Measurements from ENCODE around the gene C16orf90.

Gene C16orf90

DNA sequence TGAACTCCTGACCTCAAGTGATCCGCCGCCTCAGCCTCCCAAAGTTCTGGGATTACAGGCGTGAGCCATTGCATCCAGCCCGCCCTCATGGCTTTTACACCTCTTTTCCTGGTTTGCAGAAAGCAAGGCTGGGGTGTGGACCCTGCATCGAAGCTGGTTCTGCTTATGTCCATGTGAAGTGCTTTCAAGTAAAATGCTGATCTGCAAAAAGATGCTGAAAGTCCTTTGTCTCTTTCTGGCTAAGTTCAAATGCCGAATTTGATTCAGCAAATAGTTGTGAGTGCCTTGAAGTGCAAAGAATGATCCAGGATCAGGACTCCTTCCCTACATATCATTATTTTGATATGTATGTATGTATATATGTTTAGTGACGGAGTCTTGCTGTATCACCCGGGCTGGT lies 34.7 kb downstream of the C16orf90 start:
- DNase-seq: no peak

DNA sequence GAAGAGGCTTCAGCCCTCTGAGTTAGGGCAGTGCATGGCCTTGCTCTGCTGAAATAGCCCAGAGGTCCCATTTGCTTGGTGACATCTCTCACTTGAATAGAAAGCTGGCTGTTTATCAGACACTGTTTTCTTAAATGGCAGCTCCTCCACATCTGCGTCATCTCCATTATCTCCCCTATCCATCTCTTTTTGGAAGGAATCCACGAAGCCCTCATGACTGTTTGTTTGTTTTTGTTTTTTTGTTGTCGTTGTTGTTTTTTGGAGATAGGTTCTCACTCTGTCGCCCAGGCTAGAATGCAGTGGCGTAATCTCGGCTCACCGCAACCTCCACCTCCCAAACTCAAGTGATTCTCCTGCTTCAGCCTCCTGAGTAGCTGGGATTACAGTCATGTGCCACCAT lies 35.2 kb downstream of the C16orf90 start:
- DNase-seq: no peak

DNA sequence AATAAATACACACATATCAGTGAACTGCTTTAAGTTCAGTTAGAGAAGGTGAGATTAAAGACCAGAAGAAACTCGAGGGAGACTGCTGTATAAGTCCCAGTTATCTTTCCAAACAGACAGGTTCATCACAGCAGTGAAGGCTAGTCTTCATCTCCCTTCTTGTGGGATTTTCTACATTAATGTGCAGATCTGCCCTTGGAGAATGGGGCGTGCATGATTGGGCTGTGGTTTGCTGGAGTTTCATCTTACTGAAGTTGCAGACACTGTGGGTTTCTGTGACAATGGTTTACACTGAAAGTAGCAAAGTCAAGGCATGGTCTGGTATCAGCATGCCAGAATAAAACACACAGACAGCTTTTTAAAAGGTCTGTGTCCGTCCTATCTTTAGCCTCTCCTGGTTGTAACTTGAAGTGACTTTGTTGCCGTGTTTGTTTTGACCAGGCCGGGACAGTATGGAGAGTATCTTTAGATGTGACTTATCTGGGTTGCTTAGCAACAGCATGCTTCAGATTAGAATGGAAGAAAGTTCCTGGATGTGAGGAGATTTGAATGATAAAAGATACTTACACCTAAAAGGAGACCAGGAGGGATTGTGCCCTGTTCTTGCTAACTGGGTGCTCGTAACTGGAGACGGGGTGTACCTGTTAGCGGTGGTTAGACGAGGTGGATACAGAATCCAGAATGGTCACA lies 35.7 kb downstream of the C16orf90 start:
- DNase-seq: no peak

DNA sequence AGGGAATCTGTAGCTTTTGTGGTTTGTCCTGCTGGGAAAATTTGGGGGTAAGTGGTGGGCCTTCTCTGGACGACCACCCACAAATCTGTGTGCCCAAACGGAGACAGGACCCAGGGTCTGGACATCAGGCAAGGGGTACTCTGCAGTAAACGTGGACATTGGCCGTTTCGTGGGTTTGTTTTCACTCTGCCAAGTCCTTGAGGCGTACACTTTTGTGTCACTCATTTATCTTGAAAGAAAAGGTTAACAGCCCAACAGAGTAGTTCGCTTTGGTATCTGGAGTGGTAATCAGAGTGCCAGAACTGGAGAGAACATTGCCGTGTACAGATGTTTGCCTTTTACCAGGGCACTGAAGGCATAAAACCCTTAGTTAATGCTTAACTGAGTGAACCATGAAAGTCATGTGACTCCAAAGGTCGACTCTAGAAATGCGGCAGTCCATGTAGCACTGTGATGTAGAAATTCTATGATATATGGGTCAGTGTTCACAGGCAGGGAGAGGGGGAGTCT lies 36.4 kb downstream of the C16orf90 start:
- no peak for DNase-seq

DNA sequence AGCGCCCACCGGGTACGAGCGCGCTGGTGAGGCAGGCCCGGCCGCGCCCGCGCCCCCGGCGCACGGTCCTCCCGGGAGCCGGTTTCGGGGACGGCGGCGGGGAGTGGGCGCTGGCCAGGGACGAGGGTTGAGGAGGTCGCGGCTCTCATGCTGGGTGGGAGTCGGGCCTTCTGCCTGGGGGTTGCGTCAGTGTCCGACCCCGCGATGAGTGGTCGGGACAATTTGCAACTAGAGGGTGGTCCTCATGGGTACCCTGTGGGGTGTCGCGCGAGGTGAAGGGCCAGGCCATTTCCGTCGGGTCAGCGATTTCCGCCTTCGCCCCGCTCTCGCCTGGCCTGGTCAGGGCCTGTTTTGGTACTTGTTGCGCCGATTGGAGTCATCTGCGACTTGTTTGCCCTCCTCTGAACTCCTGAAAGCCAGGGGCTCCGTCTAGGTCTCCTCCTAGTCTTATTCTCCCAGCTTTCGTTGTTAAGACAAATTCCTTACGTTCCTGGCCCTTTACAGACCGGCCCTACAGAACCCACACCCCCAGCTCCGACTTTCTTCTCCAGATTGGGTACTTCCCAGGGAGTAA lies 36.9 kb downstream of the C16orf90 start:
- no peak for DNase-seq

DNA sequence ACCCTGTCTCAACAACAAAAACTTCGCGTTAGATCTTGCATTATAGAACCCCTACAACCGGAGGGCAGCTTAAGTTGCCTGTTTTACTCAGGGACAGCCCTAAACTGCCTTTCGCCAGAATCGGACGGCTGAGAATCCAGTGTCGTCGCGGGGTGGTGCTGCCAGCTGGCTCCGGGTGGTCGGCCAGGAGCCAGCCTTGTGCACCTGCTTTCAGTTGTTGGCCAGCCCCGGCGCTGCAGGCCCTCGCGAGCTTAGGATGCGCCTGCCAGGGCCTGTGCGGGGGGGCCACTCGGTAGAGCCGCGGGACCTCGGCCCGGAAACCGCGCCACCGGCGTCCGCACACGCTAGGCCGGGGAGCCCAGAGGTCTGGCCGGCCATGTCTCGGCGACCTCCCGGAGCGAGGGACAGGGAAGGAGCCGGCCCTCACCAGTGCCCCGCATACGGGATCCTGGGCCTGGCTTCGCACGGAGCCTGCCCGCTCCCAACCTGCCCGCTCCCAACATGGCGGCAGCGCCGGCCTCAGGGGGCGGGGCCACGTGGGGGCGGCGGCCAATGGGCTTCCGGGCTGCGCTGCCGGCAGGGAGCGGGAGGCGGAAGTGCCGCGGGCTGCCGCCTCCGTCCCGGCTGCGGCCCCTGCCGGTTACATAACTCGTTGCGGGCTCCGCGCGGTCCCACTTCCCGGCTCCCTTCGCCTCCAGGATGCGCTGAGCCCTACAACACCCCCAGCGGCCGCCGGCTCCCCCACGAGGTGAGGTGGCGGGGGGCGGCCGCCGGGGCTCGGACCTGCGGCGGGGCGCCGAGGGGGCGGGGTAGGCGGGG lies 37.6 kb downstream of the C16orf90 start:
- peak; percentile 87 for DNase-seq

DNA sequence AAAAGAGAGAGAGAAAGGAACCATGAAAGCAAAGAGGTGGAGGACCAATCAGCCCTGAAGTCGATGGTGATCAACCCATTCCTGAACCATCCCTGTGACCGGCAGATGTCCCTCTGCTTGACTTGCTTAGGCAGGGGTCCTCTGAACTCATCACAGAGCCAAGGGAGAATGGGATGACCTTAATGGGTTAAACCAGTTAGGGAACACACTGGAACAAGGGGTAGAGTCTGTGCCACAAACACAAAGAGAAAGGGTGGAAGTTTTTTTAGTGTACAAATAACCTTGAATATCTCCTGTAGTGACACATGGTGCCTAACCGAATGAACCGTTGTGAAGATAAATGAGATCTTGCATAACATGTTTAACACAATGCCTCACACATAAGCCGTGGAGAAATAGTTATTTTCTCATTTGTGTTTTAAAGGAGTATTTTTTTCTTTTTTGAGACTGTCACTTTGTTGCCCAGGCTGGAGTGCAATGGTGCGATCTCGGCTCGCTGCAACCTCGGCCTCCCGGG lies 40.6 kb downstream of the C16orf90 start:
- DNase-seq: no peak

DNA sequence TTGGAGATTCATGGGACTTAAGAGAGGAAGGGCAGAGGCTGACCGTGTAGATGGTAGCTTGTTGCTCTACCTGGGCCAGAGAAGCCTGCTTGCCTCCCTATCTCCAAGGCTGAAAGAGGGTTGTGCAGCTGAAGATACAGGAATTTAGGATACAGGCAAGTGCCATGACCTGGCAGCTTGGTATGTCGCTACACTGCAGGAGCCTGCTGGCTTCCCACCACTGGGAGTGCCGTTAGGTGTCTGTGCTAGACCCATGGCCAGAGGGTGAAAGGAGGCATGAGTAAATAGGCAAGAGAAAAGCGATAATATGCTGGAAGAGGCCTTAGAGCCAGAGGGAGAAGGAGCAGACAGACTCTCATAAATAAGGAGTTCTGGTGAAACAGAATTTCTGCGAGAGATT lies 41.2 kb downstream of the C16orf90 start:
- DNase-seq: peak; percentile 60

DNA sequence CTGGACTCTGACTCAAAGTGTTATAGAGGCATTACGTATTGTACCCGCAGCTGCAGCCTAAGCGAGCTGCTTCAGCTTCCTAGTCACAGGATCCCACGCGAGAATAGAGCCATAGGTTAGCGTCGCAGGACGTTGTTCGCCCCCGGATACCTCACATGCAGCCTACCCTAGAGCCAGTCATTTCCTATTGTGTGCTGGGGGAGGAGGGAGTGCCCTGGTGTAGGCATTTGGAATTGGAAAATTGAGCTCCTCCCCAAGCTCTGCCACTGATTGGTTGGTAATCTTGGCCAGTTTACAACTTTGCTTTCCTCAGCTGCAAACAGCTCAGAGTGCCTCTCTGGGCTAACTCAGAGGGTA lies 51.3 kb downstream of the C16orf90 start:
- peak; percentile 77 for DNase-seq

Data from NCI-H226 (cell line).